Measurements from ENCODE around the gene ZC3H12D.
A peak's percentile ranks its signal among the peaks of the same experiment; 100 is the strongest.
"Not testable (repeated sequence)": the region's sequence is repeated elsewhere in the genome, so short reads cannot be mapped to it uniquely, and the experiment has no call there.

Gene ZC3H12D

DNA sequence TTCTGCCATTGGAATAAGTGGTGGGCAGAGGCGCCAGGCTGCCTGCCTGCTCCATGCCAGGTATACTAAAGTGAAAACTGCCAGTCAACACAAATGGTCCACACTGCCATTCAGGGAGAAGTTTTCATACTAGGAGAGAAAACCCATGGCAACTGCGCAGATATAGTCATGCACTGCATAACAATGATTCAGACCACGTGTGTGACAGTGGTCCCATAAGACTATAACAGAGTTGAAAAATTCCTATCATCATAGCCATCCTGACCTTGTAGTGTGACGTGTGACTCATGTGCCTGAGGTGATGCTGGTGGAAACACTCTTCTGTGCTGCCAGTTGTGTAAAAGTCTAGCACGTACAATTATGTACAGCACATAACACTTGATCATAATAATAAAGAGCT is 25.1 kb downstream of the ZC3H12D start:
- DNase-seq (ENCODE audit: low read depth, low spot score): no peak

DNA sequence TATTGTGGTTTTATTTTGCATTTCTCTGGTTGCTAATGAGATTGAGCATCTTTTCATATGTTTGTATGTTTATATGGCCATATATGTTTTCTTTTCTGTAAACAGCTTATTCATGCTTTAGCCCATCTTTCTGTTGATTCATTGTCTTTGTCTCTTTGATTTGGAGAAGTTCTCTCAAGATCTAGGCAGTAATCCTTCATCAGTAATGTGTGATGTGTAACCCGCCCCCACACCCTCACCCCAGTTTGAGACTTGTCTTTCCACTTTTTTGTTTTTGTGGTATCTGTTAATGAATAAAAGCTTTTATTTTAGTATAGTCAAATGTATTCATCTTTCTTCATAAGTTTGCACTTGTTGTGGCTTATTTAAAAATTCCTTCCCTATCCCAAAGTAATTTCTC is 26.0 kb downstream of the ZC3H12D start:
- no peak for DNase-seq (ENCODE audit: low read depth, low spot score)

DNA sequence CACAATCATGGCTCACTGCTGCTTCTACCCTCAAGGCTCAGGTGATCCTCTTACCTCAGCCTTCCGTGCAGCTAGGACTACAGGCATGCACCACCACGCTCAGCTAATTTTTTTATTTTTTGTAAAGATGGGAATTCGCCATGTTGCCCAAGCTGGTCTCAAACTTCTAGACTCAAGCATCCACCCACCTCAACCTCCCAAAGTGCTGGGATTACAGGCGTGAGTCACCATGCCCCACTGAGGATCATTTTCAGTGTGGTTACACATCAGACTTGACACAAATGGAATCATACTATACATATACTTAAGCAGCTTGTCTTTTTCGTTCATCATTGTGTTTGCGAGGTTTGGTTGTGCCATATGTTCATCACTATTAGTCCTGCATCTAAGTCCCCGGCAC is 26.6 kb downstream of the ZC3H12D start:
- DNase-seq (ENCODE audit: low read depth, low spot score): no peak

DNA sequence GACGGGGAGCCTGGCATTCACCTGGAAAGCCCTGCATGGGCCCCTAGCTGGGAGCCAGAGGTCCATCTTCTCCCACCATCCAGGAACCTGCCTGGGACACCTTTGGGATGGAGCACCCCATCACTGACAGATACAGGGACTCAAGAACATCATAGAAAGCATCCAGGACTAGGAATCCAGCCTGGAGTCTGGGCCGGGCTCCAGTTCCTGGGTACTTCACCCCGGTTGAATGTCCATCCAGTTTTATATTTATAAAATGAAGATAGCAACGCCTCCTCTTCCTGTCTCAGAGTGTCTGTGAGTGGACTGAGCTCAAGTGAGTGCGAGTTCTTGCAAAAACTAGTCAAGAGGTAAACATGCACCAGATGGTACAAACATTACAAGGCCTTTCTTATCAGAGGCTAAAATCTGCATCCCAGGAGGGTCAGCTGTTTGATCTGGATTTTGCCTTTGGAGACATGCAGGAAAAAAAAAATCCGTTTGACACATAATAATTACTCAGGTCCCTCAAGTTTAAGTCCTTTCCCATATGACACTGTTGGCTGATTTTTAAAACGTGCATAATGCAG is 27.4 kb downstream of the ZC3H12D start:
- no peak for DNase-seq (ENCODE audit: low read depth, low spot score)

DNA sequence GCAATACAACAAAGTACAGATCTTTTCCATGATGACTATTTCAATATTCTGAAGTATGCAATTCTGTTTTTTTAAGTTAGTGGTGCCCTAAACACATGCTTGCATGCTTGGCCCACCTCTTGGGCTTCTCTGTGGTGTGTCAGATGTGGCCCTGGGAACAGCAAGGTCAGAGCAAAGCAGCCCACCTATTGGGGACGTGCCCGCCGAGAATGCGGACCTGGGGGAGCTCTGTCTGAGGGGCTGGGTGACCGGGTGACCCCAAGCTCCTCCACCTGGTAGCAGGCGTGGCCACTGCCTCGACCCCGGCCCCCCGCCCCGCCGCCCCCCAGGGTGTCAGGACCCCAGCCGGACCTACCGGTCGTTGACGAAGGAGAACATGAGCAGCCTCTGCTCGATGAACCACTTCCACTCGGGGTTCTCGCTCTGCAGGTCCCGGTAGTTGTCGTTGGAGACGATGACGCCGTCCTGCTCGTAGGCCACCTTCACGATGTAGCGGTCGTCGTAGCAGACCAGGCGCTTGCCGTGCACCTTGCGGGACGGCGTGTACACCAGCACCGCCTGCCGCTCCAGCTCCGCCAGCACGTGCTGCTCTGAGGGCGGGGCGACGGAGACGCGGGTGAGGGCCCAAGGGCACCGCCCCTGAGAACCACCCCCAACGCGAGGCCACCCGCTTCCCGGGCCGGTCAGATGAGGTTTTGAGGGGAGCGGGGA is 28.3 kb downstream of the ZC3H12D start:
- DNase-seq (ENCODE audit: low read depth, low spot score): no peak

DNA sequence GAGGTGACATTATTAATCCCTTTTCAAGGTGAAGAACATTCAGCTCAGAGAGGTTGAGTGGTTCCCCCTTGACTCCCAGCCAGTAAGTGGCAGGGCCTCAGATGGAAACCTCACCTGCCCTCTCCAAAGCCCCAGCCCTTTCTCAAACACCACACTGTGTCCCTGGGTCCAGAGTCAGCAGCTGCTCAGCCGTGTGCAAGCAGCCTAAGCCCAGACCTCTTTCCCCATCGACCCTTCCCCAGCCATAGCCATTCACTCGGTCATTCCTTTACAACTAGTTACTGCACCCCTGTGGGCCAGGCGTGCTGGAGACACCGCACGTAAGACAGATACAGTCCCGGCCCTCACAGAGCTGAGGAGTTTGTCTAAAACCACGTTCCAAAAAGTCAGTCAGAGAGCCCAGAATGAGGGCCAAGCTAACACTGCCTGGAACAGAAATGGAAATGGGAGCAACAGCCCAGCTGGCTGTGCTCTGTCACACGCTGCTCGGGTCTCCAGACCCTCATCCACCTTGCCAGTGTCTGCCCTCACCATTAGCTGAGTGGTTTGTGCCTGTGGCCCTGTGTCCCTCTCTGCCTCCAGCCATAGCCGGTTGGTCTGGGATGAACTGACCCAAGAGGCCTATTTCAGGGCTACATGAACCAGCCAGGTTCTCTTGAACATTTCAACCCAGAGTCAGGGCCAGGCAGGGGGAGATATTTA is 29.6 kb downstream of the ZC3H12D start:
- no peak for DNase-seq (ENCODE audit: low read depth, low spot score)

DNA sequence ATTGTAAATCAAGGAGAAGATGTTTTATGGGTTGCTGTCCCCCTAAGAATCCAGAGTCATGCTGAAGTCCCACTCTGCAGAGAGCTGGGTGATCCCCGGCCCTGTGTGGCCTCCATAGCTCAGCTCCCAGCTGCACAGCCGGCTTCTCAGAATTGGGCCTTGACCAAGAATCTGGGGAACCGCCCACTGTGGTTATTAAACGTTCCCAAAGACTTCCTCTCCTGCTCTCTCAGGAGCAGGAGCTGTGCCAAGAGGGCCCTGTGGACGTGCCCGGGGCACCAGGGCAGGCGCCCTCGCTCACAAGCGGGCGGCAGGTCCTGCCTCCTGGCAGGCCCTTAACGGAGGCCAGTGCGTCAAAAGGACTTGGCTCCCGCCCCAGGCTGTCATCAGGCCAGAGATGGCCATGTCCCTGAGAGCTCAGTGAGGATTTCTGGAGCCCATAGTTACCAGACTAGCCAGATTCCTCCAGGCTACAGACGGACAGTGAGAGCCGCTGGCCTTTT is 30.4 kb downstream of the ZC3H12D start:
- DNase-seq (ENCODE audit: low read depth, low spot score): peak; percentile 38

DNA sequence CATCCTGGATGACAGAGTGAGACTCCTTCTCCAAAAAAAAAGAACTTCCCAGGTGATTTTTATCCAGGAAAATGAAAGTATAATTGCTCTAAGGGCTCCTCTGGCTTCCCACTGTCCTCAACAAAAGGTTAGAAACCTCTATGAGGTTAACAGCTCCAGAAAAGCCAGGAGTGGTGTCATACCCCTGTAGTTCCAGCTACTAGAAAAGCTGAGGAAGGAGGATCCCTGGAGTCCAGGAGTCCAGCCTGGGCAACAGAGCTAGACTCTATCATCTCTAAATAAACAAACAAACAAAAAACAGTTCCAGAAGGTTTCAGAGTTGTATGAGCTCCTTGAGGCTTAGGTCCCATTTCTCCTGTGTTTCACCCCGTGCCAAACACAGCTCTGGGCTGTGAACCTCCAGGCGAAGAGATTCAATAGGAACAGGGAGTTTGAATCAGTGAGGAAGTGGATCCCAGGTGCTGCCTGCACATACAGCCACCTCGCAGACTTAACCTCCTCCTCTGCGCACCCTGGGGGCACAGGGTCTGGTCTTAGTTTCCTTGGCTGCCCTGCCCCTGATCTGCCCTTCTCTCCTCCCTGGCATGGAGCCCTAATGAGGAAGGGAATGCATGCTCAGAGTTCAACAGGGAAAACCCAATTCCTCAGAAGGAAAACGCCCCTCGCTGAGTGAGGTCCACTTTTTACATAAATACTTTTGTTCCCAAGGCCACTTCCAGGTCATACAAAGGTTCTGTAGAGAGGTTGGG is 31.0 kb downstream of the ZC3H12D start:
- DNase-seq (ENCODE audit: low read depth, low spot score): no peak

DNA sequence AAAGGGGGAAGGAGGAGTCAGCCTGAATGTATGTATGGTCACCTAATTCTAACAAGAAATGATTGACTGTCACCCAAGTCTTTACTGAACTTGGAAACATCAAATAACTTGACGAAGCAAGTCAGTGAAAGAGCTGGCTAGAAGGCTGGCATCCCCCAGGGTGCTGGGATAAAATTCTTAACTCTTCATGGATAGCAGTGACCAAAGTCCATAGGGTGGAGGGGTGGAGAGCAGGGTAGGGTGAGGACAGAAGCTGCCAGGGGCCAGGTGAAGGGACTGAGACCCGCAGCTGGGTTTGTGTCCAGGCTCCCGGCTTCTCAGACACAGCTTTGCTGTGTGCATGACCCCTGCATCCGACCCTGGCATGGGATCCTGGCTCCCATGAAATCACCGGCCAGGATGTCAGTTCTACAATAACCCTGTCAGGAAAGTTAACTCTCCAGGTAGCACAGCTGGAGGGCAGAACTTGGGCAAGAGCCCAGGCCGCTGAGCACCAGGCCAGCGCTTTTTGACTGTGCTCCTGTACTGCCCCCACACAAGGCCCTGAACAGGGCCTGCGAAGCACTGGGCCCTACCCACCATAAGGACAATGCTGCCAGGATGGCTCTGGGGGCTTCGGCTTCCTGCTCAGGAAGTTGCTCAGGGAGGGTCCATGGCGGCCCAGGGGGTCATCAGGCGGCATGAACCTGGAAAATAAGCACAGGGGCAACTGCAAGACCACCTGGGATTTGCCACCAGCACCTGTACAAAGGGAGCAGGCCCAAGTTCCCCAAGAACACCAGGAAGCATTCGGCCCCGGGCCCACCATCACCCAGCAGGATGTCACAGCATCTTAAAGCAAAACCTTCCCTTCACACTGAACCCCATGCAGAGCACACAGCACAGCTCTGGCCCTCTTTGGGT is 32.5 kb downstream of the ZC3H12D start:
- no peak for DNase-seq (ENCODE audit: low read depth, low spot score)

DNA sequence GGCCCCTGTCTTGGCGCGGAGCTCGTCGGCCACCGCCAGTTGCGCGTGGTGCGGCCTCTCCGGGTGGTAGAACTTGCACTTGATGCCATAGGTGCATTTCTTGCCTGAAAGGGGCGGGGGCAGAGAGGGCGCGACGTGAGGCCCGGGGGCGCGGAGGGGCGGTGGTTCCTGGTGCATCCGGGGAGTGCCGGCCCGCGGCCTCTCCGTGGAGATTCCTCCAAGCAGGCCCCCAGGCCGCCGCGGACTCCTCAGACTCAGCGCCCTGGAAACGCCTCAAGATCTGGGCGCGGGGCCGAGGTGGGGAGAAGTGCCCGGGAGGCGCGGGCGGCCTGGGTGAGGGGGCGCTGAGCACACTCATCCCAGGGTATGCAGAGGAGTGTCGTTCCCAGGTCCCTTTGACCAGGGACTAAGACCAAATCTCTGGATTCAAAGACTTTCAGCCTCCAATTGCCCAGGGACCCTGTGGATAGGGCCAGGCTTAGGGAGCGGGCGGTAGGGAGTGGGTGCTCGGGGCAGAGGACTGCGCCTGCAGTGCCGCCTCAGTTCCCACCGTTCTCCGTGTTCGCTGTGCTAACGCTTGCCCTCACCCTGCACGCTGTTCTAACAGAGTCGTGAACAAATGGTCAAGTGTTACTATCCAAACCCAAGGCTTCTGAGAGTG is 33.3 kb downstream of the ZC3H12D start:
- no peak for DNase-seq (ENCODE audit: low read depth, low spot score)

DNA sequence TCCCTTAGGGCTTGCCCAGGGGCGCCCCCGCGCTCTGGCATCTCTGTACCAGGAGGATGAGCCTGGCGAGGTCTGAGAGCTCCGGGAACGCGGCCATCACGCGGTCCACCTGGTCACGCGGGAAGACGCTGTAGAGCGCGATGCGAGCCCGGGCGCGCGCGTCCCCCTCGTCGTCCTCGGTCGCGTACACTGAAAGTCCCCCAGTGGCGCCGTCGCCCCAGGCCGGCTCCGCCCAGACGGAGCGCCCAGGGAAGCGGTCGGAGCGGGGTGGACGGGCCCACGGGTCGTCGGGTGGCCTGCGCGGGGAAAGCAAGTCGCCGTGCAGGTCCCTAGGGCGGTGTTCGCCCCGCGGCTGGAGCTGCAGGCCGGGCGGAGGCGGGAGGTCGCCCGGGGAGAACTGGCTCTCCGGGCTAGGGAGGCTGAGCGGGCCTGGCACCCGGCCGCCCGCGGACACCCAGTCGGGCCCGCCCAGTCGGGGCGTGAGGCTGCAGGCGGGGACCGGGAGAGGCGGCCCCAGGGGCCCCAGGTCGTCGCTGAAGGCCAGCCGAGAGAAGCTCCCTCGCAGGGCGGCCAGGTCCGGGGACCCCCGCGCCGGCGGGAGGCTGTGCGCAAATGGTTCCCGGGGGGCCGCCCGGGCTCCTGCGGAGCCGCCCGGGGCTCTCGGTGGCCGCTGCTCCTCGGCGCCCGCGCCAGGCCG is 34.0 kb downstream of the ZC3H12D start:
- DNase-seq (ENCODE audit: low read depth, low spot score): no peak

DNA sequence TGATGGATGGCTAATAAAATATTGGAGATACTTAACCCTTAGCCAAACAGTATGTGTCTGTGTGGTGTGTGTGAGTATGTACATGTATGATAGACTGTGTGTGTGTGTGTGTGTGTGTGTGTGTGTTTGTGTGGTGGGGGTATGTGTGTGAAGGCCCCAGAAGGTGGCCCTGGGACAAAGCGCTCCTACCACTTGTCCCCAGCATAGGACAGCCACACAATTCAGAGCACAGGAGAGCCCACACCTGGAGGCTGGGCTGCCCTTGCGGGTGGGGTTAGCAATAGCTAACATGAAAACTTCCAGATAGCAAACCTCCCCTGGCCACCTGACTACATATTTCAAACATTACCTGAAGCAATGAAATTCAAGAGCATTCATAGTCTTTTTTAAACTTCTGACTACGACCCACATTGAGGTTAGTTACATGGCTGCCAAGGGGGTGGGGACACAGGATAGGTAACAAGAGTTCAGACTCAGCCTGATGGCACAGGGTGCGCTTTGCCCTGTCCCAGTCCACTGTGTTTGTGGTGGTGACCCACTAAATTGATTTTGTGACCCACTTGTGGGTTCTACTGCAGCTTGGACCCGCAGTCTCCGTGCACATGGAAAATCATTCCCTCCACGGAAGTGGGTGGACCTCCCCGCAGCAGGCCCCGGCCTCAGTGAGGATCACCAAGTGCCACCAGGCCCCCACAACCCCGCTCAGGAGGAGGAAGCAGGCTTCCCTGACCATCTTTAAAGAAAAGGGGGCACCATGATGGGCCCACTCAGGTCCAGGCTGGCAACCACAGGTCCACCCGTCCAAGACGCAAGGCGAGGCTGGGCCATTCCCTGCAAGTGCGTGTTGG is 34.8 kb downstream of the ZC3H12D start:
- DNase-seq (ENCODE audit: low read depth, low spot score): no peak

DNA sequence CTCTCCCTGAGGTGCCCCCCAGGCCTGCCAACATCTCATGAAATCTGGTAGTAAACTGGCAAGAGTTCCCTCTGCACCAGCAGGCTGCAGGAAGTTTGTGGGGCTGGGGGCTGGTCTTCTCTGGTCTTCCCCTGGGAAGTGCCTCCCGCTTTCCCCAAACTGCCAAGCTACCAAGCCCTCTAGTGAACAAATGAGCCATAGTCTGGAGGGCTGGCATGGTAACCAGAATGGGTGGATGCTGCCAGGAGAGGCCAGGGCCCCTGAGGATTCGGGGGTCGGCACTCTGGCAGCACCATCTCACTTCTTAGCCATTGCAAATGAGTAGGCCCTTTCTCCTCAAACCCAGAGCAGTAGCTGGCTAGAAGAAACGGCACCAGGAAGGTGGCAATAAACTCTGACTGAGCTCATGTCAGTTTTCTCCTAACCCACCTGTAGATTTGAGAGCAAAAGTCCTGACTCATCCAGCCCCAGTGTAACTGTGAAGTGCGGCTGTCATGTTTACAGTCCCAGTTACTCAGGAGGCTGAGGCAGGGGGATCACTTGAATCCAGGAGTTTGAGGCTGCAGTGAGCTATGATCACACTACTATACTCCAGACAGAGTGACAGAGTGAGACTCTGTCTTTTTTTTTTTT is 35.9 kb downstream of the ZC3H12D start:
- DNase-seq (ENCODE audit: low read depth, low spot score): no peak

DNA sequence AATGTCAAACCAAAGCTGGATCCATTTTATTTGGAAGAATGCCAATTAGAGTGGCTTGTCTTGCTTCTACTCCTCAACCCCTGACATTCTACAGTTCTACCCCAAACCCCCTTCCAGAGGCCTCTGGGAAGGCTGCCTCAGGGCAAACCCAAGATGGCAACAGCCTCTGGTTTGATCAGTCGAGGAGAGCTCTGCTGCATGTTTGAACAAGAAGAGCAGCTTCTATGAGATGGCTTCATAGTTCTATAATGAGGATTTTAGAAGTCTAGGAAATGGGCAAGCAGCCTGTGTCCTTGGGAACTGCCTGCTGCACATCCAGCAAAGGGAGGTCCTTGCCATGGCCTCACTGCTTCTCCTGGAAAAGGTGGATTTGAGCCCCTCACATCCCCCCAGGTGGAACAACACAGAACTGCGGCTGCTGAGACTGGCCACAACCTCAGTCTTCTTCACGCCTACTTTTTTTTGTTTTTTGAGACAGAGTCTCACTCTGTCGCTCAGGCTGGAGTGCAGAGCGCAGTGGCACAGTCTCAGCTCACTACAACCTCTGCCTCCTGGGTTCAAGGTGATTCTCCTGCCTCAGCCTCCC is 37.9 kb downstream of the ZC3H12D start:
- DNase-seq (ENCODE audit: low read depth, low spot score): no peak

DNA sequence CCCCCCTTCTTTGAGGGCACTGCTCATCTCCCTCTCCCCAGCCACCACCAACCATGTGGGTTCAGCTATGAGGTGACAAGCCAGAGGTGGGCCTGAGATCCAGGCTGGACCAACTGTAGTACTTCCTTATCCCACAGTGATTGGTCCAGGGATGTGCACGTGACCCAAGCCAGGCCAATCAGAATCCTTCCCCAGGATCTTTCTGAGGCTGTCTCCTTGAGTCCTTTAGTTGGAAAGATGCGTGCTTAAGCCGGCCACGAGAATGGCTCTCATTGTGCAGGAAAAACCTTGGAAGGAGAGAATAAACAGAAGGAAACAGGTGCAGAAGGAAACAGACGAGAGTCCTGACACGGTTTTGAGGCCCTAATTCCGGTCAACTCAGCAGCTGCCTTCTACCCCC is 39.2 kb downstream of the ZC3H12D start:
- no peak for DNase-seq (ENCODE audit: low read depth, low spot score)

DNA sequence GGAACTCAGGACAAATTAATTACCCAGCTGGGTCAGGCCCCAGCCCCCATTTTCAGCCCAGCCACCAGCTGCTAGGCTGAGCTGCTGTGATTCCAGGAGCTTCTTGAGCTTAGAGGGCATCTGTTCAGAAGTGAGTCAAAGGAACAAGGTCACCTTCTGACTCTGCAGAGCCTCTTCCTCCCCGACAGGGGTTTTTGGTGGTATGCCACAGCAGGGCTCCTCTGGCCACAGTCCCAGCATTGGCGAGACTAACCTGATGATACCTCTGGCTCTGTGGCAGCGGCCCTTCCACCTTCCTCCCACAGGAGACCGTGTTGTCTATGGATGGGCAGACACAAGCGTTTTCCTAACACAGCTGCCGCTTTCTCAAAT is 39.7 kb downstream of the ZC3H12D start:
- no peak for DNase-seq (ENCODE audit: low read depth, low spot score)

DNA sequence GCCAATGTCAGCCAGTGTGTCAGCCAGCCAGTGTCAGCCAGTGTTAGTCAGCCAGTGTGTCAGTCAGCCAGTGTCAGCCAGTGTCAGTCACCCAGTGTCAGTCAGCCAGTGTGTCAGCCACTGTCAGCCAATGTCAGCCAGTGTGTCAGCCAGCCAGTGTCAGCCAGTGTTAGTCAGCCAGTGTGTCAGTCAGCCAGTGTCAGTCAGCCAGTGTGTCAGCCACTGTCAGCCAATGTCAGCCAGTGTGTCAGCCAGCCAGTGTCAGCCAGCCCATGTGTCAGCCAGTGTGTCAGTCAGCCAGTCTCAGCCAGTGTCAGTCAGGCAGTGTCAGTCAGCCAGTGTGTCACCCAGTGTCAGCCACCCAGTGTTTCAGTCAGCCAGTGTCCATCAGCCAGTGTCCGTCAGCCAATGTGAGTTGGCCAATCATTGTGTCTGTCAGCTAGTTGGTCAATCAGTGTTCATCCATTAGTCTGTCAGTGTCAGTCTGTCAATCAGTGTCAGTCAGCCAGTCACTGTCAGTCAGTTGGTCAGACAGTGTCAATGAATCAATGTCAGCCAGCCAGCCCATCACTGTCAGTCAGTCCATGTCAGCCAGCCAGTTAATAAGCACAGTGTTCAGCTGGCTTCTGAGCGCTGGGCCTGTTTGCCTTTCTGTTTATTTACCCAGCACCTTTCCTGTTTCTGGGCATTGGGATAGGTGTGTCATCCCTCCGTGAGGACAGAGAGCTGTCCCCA is 40.3 kb downstream of the ZC3H12D start:
- not testable (repeated sequence) for DNase-seq (ENCODE audit: low read depth, low spot score)
